IMR-90 (cell line): ENCODE measurements around the gene RNU6-9.

Experiments used
- CTCF ChIP-seq: conservative IDR thresholded peaks from 2 replicates; pipeline ENCODE4 v1.5.1; 2012; ENCODE audit warnings: mild to moderate bottlenecking, low read depth, low read length, improper control_type of control experiment
- POLR2A ChIP-seq: IDR thresholded peaks from 2 replicates; pipeline ENCODE4 v1.6.1; 2012; ENCODE audit warnings: mild to moderate bottlenecking, low read depth, low read length
- RAD21 ChIP-seq: IDR thresholded peaks from 2 replicates; pipeline ENCODE4 v1.6.1; 2012; ENCODE audit warnings: low read length, improper control_type of control experiment
- RCOR1 ChIP-seq: IDR thresholded peaks from 2 replicates; pipeline ENCODE4 v1.6.1; 2012; ENCODE audit warnings: mild to moderate bottlenecking, low read length, improper control_type of control experiment; ENCODE audit not compliant: insufficient replicate concordance
- RFX5 ChIP-seq: IDR thresholded peaks from 2 replicates; pipeline ENCODE4 v1.8.0; 2012; ENCODE audit warnings: low read depth, mild to moderate bottlenecking, low read length, moderate library complexity

GRCh38 chr19:892243-892893 lies 916 bp upstream of the RNU6-9 start:
- no peak for TF ChIP-seq CTCF
- TF ChIP-seq RCOR1: no peak
- no peak for TF ChIP-seq RFX5
- TF ChIP-seq RAD21: no peak
- no peak for TF ChIP-seq POLR2A
